Neural progenitor cell (in vitro differentiated cells): ENCODE data around the gene APOL5.

ENCODE experiments used
- CTCF ChIP-seq: fragments of 200-600 bp; sonication (generic); IDR thresholded peaks from 2 replicates; pipeline ENCODE4 v1.5.1; 2017; ENCODE audit warnings: antibody characterized with exemption, mild to moderate bottlenecking
- EZH2 ChIP-seq: fragments of 200-600 bp; sonication (generic); IDR thresholded peaks from 2 replicates; pipeline ENCODE4 v1.6.1; 2017; ENCODE audit warnings: antibody characterized with exemption, mild to moderate bottlenecking, moderate library complexity
- EZH2phosphoT487 ChIP-seq: fragments of 200-600 bp; sonication (generic); IDR thresholded peaks from 2 replicates; pipeline ENCODE4 v1.6.1; 2017; ENCODE audit warnings: antibody characterized with exemption

DNA sequence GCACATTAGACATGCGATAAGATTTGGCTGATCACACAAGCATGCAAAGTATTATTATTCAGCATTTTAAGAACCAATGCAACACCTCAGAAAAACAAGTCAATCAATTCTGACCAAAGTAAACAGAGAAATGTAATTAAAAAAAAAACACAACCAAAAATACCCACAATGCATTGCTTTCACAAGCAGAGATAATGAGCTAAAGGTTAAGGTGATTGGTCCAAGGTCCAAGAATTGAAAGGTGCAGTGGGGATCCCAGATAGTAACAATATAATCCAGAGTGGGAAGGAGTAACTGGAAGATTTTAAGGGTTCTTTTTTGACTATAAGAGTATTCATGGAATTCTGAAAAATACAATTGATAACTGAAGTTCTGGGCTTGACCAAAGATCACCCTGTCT lies 39.0 kb downstream of the APOL5 start:
- no peak for TF ChIP-seq CTCF
- no peak for TF ChIP-seq EZH2
- TF ChIP-seq EZH2phosphoT487 = no peak
